OCI-LY3 (cell line): ENCODE data around the gene NGF.
"Not testable (repeated sequence)": the region's sequence is repeated elsewhere in the genome, so short reads cannot be mapped to it uniquely, and the experiment has no call there.

Experiments
- EZH2phosphoT487 ChIP-seq: fragments of 200-600 bp; shearing (Covaris generic); IDR thresholded peaks from 2 replicates; pipeline ENCODE4 v1.6.1; 2018; ENCODE audit warnings: antibody characterized with exemption, mixed run types, low read depth
- TF ChIP-seq, protein P1 (sequence below): fragments of 200-600, 300-600 bp; sonication (generic); IDR thresholded peaks from 2 replicates; pipeline ENCODE4 v1.5.1; 2014; ENCODE audit warnings: antibody characterized with exemption, low read length, low read depth

DNA sequence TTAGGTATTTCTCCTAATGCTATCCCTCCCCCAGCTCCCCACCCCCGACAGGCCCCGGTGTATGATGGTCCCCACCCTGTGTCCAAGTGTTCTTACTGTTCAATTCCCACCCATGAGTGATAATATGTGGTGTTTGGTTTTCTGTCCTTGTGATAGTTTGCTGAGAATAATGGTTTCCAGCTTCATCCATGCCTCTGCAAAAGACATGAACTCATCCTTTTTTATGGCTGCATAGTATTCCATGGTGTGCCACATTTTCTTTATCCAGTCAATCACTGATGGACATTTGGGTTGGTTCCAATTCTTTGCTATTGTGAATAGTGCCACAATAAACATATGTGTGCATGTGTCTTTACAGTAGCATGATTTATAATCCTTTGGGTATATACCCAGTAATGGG lies 45.4 kb upstream of the NGF start:
- TF ChIP-seq, protein P1, sequence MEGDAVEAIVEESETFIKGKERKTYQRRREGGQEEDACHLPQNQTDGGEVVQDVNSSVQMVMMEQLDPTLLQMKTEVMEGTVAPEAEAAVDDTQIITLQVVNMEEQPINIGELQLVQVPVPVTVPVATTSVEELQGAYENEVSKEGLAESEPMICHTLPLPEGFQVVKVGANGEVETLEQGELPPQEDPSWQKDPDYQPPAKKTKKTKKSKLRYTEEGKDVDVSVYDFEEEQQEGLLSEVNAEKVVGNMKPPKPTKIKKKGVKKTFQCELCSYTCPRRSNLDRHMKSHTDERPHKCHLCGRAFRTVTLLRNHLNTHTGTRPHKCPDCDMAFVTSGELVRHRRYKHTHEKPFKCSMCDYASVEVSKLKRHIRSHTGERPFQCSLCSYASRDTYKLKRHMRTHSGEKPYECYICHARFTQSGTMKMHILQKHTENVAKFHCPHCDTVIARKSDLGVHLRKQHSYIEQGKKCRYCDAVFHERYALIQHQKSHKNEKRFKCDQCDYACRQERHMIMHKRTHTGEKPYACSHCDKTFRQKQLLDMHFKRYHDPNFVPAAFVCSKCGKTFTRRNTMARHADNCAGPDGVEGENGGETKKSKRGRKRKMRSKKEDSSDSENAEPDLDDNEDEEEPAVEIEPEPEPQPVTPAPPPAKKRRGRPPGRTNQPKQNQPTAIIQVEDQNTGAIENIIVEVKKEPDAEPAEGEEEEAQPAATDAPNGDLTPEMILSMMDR, result not testable (repeated sequence)
- not testable (repeated sequence) for TF ChIP-seq EZH2phosphoT487
